Stromal cell of bone marrow (primary cell): ENCODE results near the gene SLC35F3.
A peak's percentile ranks its signal among the peaks of the same experiment; 100 is the strongest.
"Not testable (repeated sequence)": the region's sequence is repeated elsewhere in the genome, so short reads cannot be mapped to it uniquely, and the experiment has no call there.

Experiments
- DNase-seq: peaks from one replicate; pipeline ENCODE4 v3.0.0-alpha.2; 2012; ENCODE audit warnings: low read depth

SLC35F3 gene

DNA sequence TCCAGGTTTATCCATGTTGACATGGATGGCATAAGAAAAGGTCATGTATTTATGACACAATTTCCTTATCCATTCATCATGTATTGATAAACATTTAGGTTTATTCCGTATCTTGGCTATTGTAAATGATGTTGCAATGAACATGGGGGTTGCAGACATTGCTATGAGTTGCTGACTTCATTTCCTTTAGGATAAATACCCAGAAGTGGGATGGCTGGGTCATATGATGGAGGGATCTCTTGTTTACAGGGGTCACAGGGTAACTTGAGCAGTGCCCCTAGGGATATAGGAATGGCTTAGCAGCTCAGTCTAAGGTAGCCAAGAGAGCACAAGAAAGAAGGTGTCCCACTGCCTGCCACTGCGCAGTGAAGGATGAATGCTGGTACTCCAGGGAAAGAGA lies 239.2 kb downstream of the SLC35F3 start:
- no peak for DNase-seq

DNA sequence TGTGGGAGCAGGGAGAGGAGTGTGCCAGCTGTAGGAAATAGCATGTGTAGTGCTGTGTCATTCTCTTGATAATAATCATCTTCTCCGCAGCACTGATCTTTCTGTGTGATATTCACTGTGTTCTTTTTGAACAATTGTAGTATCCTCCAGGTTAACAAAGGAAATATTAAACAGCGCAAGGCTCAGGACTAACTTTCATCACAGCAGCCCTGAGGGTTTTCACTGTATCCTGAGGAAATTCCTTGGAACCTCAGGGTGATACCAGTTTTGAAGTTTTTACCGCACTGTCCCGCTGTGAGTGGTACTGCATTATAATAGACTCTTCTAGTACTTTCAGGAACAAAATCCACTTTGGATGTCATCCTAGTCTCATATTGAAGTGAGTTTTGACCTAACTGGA lies 240.4 kb downstream of the SLC35F3 start:
- DNase-seq = no peak

DNA sequence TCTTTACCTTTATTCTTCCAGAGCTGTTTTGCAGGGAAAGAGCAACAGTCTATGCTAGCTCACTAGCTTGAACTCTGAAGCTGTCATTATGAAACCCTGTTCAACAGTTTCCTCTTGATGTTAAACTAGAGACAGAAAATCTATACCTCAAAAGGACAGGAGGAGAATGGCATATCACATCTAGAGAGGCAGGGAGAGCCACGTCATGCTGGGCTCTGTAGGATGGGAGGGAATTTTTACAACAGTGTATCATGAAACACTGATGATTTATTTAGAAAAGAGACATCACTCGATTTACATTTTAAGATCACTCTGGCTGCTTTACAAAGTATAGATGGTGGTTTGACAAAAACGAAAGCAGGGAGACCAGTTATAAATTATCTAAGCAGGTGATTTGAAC lies 243.9 kb downstream of the SLC35F3 start:
- DNase-seq = no peak

DNA sequence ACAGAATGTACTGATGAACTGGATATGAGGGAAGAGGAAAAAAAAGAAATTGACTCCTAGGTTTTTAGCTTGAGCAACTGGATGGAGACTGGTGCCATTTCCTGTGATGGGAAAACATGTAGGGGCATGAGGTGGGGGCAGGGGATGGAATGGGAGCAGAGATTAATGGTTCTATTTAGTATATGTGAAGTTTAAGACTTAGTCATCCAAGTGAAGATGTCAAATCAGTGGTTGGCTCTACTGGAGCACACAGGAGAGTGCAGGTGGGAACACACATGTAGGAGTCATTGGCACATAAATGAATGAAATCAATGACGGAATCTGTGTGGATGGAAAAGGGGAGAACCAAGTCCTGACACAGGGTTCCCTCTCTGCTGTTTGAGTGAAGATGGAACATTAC lies 244.3 kb downstream of the SLC35F3 start:
- no peak for DNase-seq

DNA sequence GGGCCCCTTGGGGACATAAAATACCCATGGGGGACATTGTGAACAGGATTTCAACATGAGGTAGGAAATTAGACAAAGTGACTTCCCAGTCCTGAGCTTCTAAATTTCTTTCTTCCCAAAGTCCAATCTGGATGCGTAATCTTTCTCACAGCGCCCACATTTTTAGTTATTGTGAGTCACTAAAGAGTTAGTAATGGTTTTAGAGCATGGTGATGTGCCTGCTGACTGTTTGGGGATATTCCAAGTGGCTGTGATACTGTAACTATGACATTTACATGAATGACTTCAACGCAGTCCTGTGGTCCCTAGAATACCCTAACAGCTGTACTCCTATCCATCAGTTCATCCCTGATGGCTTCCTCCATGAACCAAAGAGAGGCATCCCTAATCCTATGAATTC lies 244.7 kb downstream of the SLC35F3 start:
- peak; percentile 6 for DNase-seq

DNA sequence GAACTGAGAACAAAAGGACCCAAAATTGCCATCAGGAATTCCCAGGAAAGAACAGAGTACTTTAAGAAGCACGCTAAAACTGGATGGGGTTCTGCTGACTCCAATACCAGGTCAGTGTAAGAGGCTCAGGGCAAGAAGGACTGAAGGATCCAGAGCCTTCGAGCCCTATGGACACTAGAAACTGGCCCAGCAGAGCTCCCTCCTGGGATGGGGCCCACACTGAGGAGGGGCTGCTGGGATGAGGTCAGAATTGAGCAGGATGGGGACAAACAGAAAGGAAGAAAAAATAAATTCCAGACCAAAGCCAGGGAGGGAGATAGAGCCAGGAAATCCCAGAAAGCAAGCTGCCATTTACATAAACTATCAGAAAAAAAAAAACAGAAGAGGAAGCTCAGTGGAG lies 246.4 kb downstream of the SLC35F3 start:
- no peak for DNase-seq

DNA sequence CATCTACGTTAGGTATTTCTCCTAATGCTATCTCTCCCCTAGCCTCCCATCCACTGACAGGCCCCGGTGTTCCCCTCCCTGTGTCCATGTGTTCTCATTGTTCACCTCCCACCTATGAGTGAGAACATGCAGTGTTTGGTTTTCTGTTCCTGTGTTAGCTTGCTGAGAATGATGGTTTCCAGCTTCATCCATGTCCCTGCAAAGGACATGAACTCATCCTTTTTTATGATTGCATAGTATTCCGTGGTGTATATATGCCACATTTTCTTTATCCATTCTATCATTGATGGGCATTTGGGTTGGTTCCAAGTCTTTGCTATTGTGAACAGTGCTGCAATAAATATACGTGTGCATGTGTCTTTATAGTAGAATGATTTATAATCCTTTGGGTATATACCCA lies 247.9 kb downstream of the SLC35F3 start:
- not testable (repeated sequence) for DNase-seq

DNA sequence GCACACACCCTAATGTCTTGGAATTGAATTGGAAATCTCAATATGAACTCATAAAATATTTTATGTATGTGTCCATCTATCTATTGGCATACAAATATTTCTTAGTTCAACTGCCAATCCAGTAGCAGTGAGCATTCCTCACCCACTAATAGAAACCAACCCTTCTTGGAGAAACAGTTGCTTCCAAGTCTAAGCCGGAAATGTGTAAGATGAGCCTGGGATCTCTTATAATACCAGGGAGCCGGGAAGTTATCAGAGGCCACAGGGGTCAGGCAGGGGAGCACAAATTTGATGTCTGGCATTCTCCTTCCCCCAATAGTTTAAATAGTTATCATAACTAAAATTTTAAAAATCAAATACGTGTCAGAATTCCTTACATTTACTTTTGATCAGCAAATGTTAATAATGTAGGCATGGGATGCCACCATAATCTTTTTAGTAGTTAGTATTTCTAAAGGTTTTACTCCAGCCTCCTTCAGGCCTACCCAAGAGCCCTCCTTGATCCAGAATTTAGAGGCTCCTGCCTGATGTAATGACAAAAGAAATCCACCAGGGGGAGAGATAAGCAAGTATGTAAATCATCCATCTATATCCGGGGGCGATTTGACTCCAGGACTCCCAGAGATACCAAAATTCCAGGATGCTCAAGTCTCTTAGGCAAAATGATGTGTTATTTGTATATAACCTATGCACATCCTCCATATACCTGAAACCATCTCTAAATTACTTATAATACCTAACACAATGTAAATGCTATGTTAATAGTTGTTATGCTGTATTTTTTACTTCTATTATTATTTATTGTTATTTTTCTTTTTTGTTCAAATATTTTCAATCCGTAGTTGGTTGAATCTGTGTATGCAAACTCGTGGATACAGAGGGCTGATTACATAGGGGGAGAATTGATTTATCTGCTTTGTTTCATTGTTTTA lies 250.1 kb downstream of the SLC35F3 start:
- peak; percentile 29 for DNase-seq

DNA sequence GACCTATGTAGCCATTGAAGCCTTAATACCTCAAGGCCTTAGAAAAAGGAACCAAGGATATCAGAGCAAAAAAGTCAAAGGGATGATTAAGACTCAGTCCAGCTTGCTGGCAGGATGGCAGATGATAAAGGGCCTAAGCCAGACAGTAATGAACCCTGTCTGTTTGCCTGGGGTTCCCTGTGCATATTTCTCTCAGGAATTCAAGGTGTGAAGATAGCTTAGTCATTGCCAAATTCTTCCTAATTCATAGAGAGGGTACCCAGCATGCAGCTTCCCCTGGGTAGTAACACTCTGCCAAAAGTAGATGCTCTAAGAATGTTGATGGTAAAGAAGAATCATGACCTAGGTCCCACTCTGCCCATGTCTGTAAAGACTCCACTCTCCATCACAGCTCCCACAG lies 258.2 kb downstream of the SLC35F3 start:
- DNase-seq = no peak

DNA sequence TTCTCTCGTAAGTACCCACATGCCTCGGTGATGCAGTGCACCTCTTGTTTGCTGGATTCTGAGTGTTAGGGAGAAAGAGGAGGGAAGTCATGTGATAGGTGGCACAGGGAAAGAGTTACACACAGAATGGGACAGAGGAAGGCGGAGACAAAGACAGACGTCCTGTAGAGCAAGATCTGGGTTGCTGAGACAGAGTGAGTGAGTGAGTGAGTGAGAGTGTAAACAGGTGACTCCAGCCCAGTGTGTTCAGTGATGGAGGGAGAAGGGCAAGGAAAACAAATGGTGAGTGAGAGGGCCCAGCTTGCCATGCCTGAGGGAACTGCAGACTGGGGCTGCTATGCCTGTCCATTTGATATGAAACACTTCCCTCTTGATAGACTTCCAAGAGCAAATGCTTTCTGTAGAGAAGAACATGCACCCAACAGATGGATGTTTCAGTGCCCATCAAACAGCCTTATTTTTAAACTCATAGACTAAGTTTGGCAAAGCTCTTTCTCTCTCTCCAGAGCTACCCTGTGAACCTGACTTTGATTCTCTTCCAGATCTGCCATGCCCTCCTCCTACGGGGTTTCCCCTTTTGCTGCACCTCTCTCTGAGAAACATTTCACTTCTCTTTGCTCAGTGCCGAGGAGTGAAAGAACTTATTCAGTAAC lies 258.9 kb downstream of the SLC35F3 start:
- no peak for DNase-seq

DNA sequence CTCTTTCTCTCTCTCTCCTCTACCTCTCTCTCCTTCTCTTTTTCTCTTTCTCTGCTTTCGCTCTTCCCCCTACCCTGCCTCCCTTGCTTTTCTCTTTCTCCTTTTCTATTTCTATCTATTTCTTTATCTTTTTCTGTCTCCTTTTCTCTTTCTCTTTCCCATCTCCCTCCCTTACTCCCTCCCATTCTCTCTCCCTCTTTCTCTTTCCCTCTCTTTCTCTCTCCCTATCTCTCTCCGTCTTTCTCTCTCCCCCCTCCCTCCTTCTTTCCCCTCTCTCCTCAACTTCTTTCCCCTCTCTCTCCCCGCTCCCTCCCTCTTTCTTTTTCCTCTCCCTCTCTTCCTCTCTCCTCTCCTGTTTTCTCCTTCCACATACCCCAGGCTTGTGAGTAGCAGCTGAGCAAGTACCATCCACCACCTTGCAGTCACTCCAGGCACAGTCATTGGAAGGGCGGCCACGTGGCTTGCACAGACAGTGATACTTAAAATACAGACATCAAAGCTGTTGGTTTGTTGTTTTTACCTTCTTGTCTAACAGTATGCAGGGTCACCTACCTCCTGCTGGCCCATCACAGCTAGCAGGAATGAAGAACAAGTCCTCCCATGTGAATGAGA lies 259.7 kb downstream of the SLC35F3 start:
- DNase-seq = no peak

DNA sequence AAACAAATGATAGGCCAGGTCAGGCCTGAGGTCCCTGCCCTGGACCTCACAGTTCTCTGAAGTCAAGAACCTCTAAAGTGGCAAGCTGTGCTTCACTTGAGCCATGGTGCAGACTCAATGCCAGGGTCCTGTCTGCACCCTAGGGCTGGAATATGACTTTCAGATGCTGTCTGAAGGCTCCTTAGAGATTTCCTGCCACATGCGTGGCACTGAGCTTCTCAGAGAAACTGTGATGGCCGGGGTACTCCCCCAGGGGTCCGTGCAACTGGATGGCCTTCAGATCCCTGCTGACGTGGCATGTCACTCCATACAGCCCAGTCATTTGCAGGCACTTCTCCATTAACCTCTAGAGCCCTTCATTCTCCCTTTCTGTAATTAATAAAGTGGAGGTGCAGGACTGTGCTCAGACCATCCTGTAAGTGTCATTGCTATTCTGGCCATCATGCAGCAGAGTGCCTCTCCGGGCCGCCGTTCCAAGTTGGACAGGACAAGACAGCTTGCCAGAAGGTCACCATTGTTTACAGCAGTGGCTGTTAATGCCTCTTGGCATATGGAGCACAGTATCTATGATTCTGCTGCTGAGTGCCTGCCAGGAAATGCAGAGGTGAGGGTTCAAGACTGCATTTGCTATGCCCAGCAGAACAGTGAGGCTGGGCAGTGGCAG lies 263.7 kb downstream of the SLC35F3 start:
- no peak for DNase-seq

DNA sequence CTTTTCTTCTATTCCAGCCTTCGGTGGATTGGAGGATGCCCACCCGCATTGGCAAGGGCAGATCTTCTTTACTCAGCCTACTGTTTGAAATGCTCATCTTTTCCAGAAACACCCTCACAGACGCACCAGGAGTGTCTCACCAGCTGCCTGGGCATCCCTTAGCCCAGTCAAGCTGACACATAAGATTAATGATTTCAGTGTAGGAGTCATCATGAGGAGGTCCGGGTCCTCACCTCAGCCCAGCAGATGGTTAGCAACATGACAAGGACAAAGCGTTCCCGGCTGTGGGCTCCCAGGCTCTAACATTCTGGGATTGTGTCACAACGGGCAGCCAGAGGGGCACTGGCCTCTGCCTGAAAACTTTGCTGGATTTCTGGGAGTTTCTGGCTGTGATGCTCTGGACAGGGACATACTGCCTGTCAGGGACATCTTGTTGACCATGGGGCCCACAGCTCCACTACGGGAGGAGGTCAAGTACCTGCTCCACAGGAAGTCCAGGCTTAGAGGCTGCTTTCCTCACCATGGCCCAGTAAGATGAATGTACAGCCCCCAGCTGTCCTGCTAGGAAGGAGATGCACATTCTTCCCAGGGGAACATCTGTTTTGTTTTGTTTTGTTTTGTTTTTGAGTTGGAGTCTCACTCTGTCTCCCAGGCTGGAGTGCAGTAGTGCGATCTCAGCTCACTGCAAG lies 264.8 kb downstream of the SLC35F3 start:
- DNase-seq = no peak

DNA sequence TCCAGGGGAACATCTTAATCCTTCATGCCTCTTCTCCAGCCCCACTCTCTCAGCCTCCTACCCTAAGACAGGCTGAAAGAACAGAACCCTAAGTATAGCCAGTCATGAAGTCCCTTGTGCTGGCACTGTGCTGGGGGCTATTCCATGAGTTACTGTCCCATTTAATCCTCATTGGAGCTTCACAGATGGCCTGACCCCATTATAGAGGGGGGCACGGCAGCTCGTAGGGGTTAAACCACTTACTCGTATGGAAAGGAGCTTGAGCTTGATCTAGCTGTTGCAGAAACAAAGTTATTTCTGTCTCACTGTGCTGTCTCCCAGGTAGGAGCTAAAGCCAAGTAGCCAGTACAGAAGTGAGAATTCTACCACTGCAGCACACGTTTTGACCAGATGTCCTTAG lies 265.6 kb downstream of the SLC35F3 start:
- no peak for DNase-seq

DNA sequence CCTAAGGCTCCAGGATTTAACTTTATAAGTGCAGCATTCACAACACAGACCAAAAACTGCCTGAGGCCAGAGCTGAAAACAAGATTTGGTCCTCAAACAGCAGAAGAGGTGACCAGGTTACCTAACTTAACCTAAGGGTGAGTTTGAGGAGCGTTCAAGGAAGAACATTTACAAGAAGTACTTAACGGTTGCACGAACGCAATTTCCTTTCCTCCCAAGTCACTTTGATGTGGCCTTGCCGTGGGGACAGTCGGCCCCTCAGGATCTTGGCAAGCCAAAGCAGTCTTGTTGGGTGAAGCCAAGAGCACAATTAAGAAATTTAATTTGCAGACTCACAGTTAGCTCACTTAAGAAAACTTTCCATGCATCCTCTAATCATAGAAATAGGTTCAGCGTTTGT lies 266.1 kb downstream of the SLC35F3 start:
- no peak for DNase-seq

DNA sequence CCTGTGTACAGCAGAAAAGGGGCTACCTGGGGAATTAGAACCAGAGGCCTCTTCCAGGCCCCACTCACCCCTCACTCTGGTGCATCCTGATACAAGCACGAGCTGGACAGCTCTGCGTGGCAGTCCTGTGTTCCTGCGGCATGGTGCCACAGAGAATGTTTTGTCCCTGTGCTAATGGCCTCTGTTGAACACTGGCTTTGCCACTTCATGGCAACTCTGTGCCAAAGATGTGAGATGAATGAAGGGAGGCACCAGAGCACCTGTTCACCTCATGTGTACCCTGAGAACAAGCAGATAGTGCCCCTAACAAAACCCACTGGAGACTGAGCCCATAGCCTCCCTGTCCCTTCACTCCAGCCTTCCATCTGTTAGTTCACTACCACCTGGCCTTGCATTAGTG lies 269.5 kb downstream of the SLC35F3 start:
- no peak for DNase-seq

DNA sequence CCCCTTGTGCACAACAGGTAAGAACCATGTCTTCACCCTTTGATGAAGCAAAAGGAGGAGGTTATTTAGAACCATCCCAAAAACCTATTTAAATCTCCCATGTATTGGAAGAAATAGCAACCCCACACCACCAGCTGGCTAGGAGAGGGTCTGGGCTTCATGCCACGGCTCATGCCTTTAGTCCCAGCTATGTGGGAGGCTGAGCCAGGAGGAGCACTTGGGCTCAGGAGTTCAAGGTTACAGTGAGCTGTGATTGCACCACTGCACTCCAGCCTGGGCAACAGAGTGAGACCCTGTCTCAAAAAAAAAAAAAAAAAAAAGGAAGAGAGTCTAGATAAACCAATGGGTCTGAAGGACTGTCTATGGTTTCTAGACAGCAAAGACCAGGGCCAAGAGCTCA lies 270.9 kb downstream of the SLC35F3 start:
- no peak for DNase-seq

DNA sequence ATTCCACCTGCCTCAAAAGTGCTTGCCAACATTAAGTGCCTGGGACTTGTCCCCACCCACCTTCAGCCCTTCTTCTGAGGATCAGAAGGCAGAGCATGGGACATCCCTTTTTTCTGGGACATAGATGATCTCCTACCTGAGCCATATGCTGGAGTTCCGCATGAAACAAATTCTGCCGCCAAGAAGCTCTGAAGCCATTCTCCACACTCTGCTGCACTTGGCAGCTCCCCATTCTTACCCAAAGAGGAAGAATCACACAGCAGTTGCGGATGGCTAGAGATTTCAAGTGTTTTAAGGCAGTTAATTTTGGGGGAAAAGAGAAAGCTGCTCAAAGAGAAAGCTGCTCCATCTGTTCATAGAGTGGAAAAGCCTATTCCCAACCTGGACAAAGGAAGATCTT lies 271.5 kb downstream of the SLC35F3 start:
- DNase-seq = no peak

DNA sequence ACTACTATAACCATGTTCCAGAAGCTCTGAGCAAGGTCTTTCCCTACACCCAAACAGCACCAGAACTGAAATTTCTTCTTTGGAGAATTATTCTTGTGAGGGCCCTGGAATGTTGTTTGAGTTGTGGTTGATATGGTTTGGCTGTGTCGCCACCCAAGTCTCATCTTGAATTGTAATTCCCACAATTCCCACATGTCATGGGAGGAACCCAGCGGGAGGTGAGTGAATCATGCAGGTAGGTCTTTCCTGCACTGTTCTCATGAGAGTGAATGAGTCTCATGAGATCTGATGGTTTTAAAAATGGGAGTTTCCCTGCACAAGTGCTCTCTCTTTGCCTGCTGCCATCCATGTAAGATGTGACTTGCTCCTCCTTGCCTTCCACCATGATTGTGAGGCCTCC lies 272.4 kb downstream of the SLC35F3 start:
- DNase-seq = not testable (repeated sequence)

DNA sequence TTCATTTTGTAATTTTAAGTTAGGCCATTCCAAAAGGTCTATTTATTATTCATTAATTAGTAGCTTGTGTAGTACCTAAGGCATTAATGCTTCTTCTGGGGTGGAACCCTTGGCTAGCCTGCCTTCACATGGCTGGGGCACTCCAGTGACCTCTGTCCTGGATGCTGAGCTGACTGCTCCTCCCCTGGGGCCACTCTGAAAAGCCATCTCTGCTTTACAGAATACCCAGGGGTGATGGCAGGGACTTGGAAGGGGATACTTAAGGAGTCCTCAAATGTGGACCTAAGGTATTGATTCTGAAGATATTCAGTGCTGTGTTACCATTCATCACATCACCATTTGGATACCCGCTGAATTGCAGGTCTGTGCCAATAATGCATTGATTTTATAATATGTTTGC lies 281.0 kb downstream of the SLC35F3 start:
- no peak for DNase-seq

DNA sequence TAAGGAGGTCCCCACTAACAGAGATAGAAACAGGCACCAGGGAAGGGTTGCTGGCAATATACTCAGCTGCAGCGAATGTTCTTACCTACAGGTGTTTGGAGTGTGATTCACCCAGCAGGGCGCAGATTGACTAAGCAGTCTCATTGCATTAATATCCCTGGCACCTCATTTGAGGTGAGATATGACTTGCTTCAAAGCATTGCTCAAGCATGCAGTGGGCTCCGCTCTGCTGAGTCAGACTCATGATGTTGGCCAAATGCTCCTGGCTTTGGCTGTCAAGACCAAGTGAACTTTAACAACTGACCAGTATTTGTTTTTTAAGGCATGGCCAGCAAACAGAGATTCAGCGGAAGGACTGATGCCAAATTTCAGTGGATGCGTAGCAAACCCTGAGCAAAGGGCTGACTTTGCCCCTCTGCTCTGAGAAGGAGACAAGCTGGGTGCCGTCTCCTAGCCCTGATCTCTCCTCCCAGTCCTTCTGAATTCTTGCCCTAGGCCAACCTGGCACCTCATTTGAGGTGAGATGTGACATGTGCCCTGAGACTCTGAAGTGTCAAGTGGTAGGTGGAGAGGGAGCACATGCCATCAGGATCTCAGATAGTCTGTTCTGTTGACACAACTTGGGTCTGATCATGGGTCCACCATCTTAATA lies 281.7 kb downstream of the SLC35F3 start:
- DNase-seq = no peak

DNA sequence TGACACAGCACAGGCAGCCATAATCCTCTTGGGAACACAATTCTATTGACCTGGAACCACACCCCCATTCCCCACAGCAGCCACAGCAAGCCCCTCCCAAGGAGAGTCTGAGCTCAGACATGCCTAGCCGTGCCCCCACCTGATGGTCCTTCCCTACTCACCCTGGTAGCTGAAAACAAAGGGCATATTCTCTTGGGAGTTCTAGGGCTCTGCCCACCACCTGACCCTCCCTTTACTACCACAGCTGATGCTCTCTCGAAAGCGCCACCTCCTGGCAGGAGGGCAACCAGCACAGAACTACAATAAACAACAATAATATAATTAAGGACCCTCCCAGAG lies 283.9 kb downstream of the SLC35F3 start:
- no peak for DNase-seq
